ENCODE results near the gene RBSN. TPM values are rescaled to one million over a fixed set of nuclear protein-coding genes. Genes with fewer than 3 reads are reported as not detected.

Gene RBSN
- total RNA-seq, 2 donors from 2014 or later: 17.9 to 39.4 TPM

DNA sequence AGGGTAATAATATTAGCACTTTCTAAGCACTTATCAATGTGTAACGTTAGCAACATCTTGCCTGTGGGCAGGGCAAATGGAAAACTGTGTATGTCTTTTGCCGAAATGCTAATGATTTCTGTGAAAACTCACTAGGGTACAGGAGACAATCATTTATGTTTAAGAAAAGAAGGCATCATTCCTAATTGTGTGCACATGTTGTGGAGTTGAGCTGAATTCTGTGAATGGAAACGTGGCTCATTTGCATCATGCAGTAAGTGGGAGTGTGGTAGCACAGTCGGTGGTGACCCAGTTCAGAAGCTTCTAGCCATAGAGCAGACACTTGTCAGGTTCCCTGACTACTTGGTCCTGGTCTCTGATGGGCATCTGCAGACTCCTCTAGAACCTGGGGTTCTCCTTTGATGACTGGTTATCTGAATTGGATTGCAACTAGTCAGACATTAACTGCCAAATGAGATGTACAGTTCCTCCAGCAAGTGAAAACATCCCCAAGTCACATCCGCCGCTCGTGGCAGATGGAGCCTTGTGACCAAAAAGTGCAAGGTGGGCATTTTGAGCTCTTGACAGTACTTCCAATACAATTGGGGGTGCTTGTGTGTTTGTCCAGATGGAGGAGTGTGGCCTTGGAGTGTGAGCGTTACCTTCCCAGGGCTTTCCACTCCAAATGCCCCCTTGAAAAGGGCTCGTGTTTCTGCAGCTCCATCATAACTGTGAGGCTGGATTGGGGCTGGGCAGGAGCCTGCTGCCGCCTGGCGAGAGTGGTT is 55.4 kb downstream of the RBSN start:
- no peak for DNase-seq (ENCODE audit: low spot score)
- Histone ChIP-seq H3K4me3 (no peak overlapping the region), H3K4me1 (replicated peaks) (peaks cover 4% of the 10 kb centered on the region), H3K27me3 (replicated peaks; ENCODE audit: insufficient read depth) (no peaks in the 10 kb centered on the region), H3K36me3 (no peaks in the 10 kb centered on the region), H3K9me3 (no peaks in the 10 kb centered on the region), H3K27ac (no peak overlapping the region)
- WGBS: 83% methylated on average over 11 of the region's 11 CpGs
- TF ChIP-seq, protein P1, sequence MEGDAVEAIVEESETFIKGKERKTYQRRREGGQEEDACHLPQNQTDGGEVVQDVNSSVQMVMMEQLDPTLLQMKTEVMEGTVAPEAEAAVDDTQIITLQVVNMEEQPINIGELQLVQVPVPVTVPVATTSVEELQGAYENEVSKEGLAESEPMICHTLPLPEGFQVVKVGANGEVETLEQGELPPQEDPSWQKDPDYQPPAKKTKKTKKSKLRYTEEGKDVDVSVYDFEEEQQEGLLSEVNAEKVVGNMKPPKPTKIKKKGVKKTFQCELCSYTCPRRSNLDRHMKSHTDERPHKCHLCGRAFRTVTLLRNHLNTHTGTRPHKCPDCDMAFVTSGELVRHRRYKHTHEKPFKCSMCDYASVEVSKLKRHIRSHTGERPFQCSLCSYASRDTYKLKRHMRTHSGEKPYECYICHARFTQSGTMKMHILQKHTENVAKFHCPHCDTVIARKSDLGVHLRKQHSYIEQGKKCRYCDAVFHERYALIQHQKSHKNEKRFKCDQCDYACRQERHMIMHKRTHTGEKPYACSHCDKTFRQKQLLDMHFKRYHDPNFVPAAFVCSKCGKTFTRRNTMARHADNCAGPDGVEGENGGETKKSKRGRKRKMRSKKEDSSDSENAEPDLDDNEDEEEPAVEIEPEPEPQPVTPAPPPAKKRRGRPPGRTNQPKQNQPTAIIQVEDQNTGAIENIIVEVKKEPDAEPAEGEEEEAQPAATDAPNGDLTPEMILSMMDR (IDR thresholded peaks at IDR 0.05): no peak
- TF ChIP-seq POLR2AphosphoS5 (IDR thresholded peaks at IDR 0.05): no peak
- TF ChIP-seq POLR2A (IDR thresholded peaks at IDR 0.05): no peak
- intact Hi-C loops (cut with DNase I): loop anchor here (5.0 kb wide), 1 partner anchor 116 kb away; no protein-coding TSS in a partner anchor

DNA sequence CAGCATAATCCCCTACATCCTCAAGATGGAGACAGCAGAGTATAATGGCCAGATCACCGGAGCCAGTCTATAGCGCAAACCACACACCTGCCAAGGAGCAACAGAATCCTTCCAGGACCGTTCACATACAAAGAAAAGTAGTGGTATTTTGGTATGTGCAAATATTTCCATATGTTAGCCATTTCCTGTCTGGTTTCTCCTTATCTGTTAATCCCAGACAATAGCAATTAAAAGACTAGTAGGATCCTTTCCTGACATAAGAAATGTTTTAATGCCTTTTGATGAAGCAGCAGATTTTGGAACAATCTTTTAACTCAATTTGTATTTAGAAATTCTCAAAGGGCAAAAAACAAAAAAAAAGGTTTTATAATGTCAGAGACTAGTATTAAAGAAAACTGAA is 56.0 kb downstream of the RBSN start:
- Histone ChIP-seq H3K4me1 (replicated peaks) (peaks cover 4% of the 10 kb centered on the region), H3K27ac (no peak overlapping the region), H3K9me3 (no peaks in the 10 kb centered on the region), H3K4me3 (no peak overlapping the region), H3K27me3 (replicated peaks; ENCODE audit: insufficient read depth) (no peaks in the 10 kb centered on the region), H3K36me3 (no peaks in the 10 kb centered on the region)
- TF ChIP-seq POLR2AphosphoS5 (IDR thresholded peaks at IDR 0.05) (no peak), POLR2A (IDR thresholded peaks at IDR 0.05) (no peak)
- TF ChIP-seq, protein P1 (IDR thresholded peaks at IDR 0.05): no peak
- 46% methylated on average over 3 of the region's 3 CpGs for WGBS
- DNase-seq (ENCODE audit: low spot score): no peak
- intact Hi-C loops (cut with DNase I): loop anchor here (5.0 kb wide), 1 partner anchor 116 kb away; no protein-coding TSS in a partner anchor

DNA sequence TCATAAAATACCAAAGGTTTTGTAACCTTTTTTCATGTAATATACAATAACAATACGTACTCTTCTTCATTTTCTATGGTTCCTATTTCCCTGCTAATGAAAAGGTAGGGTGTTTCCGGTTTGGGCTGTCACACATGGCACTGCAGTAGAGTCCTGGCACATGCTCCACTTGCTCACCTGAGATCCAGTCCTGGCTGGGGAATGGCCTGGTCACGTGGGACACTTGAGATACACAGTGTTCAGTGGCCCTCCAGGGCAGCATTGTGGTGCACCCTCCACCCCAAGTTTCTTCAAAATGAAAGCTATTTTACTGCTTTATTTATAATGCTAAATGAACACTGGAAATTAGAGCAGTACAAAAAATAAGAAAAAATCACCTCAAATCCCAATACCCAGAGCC is 57.0 kb downstream of the RBSN start:
- Histone ChIP-seq H3K27ac (no peak overlapping the region), H3K4me1 (replicated peaks) (peaks cover 4% of the 10 kb centered on the region), H3K27me3 (replicated peaks; ENCODE audit: insufficient read depth) (no peaks in the 10 kb centered on the region), H3K9me3 (no peaks in the 10 kb centered on the region), H3K4me3 (no peak overlapping the region), H3K36me3 (no peaks in the 10 kb centered on the region)
- TF ChIP-seq, protein P1 (IDR thresholded peaks at IDR 0.05): no peak
- WGBS: 58% methylated on average over 3 of the region's 3 CpGs
- no peak for DNase-seq (ENCODE audit: low spot score)
- intact Hi-C loops (cut with DNase I): loop anchor here (5.0 kb wide), 1 partner anchor 115 kb away; no protein-coding TSS in a partner anchor

DNA sequence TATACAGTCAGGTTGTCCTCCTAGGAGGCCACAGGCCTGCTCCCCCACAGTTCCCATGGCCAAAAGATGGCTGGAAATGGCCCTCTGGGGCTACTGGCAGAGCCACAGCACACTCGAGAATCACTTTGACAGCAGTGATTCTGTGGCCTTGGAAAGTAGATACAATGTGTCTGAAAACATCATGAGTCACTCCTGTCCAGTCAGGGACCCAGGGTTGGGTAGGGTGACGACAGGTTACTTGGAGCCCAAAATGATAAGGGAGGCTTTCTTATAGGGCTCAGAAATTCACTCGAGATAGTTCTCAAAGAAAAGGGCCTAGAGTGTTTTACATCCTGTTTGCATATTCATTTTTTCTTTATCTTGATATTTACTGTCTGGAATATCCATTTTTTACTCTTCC is 58.1 kb downstream of the RBSN start:
- TF ChIP-seq, protein P1 (IDR thresholded peaks at IDR 0.05): no peak
- TF ChIP-seq POLR2A (IDR thresholded peaks at IDR 0.05) (no peak), POLR2AphosphoS5 (IDR thresholded peaks at IDR 0.05) (no peak)
- no peak overlapping the region for H3K27ac ChIP-seq
- H3K36me3 ChIP-seq: no peaks in the 10 kb centered on the region

DNA sequence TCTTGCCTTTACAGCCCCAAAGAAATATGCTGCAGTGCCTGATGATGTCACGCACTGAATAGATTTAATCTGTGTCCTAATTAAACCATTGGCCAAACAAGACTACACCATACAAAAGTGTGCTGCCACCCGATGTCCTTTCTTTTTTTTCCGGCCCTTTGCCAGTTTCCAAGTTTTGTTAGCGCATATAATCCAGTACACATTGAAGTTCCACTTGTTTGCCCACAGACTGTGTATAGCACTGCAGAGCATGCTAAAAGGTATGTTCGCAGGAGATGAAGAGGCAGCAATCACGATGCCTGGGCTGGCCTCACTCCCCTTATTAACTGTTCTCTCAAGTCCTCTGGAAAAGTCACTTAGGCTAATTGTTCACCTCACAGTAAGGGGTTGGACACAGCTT is 60.6 kb downstream of the RBSN start:
- peaks cover 0 to 9% of the 10 kb centered on the region in 2 donors for H3K36me3 ChIP-seq
- intact Hi-C loops (cut with DNase I): no loop called here
- WGBS: 52% methylated on average over 6 of the region's 6 CpGs
- H3K27ac ChIP-seq: no peak overlapping the region
- DNase-seq (ENCODE audit: low spot score): peak; percentile 42
- H3K4me1 ChIP-seq (replicated peaks): no peaks in the 10 kb centered on the region
- H3K4me3 ChIP-seq: no peak overlapping the region
- no peaks in the 10 kb centered on the region for H3K9me3 ChIP-seq
- H3K27me3 ChIP-seq (replicated peaks; ENCODE audit: insufficient read depth): no peaks in the 10 kb centered on the region
- TF ChIP-seq POLR2A (IDR thresholded peaks at IDR 0.05) (no peak), POLR2AphosphoS5 (IDR thresholded peaks at IDR 0.05) (peak; percentile 64)

More for the DNA sequence above, 58.1 kb downstream of the RBSN start:
- Histone ChIP-seq H3K27me3 (replicated peaks; ENCODE audit: insufficient read depth) (no peaks in the 10 kb centered on the region), H3K4me1 (replicated peaks) (peaks cover 4% of the 10 kb centered on the region), H3K9me3 (no peaks in the 10 kb centered on the region), H3K4me3 (no peak overlapping the region)
- intact Hi-C loops (cut with DNase I): loop anchor here (5.0 kb wide), 1 partner anchor 114 kb away; no protein-coding TSS in a partner anchor
- WGBS: 82% methylated on average over 3 of the region's 3 CpGs
- DNase-seq (ENCODE audit: low spot score): no peak

Measured in prostate gland (tissue), 2 donors.